MM.1S (cell line): Measurements from ENCODE around the gene OR56A1.

ENCODE experiments used
- EZH2 ChIP-seq: fragments of 300-600 bp; sonication (generic); optimal IDR thresholded peaks from 2 replicates; pipeline ENCODE3; 2017; ENCODE audit warnings: low read depth, mild to moderate bottlenecking, antibody characterized with exemption, low read length, mixed read lengths
- EZH2phosphoT487 ChIP-seq: fragments of 300-600 bp; sonication (generic); IDR thresholded peaks from 2 replicates; pipeline ENCODE4 v1.6.1; 2018; ENCODE audit warnings: antibody characterized with exemption, low read length
- TF ChIP-seq, protein P1 (sequence below): fragments of 300-600 bp; sonication (generic); IDR thresholded peaks from 2 replicates; pipeline ENCODE4 v1.5.1; 2016; ENCODE audit warnings: antibody characterized with exemption, low read length, mixed read lengths

DNA sequence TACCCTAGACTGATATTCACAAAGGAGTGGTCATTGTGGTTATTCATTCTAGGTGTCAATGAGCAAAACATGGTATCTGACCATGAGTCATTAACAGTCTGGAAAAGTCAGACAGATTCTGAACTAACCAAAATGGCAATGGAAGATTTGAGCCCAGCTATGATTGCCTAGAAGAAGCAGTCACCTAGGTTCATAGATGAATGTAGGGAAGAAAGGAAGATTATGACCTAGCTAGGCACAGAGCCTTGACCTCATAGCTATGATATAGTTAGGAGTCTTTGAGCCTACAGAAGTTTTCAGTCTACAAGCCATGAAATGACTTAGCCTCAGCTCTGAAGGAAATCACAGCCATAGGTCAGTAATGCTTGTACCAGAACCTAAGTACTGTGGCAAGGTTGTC is 24.2 kb downstream of the OR56A1 start:
- TF ChIP-seq, protein P1, sequence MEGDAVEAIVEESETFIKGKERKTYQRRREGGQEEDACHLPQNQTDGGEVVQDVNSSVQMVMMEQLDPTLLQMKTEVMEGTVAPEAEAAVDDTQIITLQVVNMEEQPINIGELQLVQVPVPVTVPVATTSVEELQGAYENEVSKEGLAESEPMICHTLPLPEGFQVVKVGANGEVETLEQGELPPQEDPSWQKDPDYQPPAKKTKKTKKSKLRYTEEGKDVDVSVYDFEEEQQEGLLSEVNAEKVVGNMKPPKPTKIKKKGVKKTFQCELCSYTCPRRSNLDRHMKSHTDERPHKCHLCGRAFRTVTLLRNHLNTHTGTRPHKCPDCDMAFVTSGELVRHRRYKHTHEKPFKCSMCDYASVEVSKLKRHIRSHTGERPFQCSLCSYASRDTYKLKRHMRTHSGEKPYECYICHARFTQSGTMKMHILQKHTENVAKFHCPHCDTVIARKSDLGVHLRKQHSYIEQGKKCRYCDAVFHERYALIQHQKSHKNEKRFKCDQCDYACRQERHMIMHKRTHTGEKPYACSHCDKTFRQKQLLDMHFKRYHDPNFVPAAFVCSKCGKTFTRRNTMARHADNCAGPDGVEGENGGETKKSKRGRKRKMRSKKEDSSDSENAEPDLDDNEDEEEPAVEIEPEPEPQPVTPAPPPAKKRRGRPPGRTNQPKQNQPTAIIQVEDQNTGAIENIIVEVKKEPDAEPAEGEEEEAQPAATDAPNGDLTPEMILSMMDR = no peak
- TF ChIP-seq EZH2 (no peak), EZH2phosphoT487 (no peak)
